A375 (cell line): ENCODE measurements around the gene ZNF724. TPM values are rescaled to one million over a fixed set of nuclear protein-coding genes. Genes with fewer than 3 reads are reported as not detected.

Source experiments
- small RNA-seq: library from RNA; depleted of rRNA; stranded (forward); fragments of <200 nt; gene quantifications from one replicate; pipeline ENCODE3, GENCODE V24; 2014
- total RNA-seq: library from RNA; depleted of rRNA; stranded (reverse); fragments of >200 nt; shearing (Covaris generic); gene quantifications from 2 replicates; pipeline ENCODE4 v1.2.3, GENCODE V29; 2014; rRNA removed

The ZNF724 gene
- total RNA-seq, result 23.0 and 25.5 TPM in 2 replicates

GRCh38 chr19:23249911-23250649 lies at the start of gene ZNF724:
Gene ZNF724, minus strand, starts transcription at chr19:23250394. Its CDS starts 152 bp downstream, at chr19:23250242.

Small RNA genes lying within 50 kb of the gene (small RNA-seq; reads per million reads assigned to genes)
- not detected for gene VN1R91P

Other genes with a start within 250 kb of the ZNF724 start
- gene ZNF728, start 247.2 kb downstream of the ZNF724 start, total RNA-seq, result 0.19 TPM in 1 of 2 replicates, not detected in the other
- gene ZNF730, start 133.4 kb downstream of the ZNF724 start, total RNA-seq, result 2.7 and 3.2 TPM in 2 replicates
- 21.1 and 22.8 TPM in 2 replicates for gene ZNF91, start 145.1 kb upstream of the ZNF724 start, total RNA-seq